Measurements from ENCODE around the gene WWOX. TPM values are rescaled to one million over a fixed set of nuclear protein-coding genes. Genes with fewer than 3 reads are reported as not detected.
A peak's percentile ranks its signal among the peaks of the same experiment; 100 is the strongest.

WWOX gene
- total RNA-seq, 4 donors from 2014 or later: 76.8 to 102 (median 83.6) TPM

- TF ChIP-seq CTCF (IDR thresholded peaks at IDR 0.05): no peak
- TF ChIP-seq EP300 (IDR thresholded peaks at IDR 0.05): no peak
- TF ChIP-seq POLR2A (IDR thresholded peaks at IDR 0.05): no peak
- no peaks in the 10 kb centered on the region for H3K27me3 ChIP-seq
- no peak for DNase-seq (ENCODE audit: low spot score in 2 of 2)
- peaks cover 0 to 22% (median 2%) of the 10 kb centered on the region in 4 donors for H3K4me1 ChIP-seq
- peak overlapping the region in 2 of 4 donors; percentile 21 to 51 for H3K27ac ChIP-seq
- 47 to 62% methylated on average over 5 of the region's 5 CpGs for WGBS, 2 donors
- H3K4me3 ChIP-seq: no peak overlapping the region
- H3K36me3 ChIP-seq: no peaks in the 10 kb centered on the region
- H3K9me3 ChIP-seq: no peaks in the 10 kb centered on the region
Observed at GRCh38 chr16:78291604-78292003, 192.2 kb downstream of the WWOX start.

GRCh38 chr16:78292086-78292843 lies 192.8 kb downstream of the WWOX start:
- WGBS, 2 donors: 68 to 81% methylated on average over 4 of the region's 4 CpGs
- H3K27ac ChIP-seq: no peak overlapping the region
- DNase-seq (ENCODE audit: low spot score in 2 of 2): no peak
- H3K36me3 ChIP-seq: no peaks in the 10 kb centered on the region
- no peaks in the 10 kb centered on the region for H3K9me3 ChIP-seq
- no peak overlapping the region for H3K4me3 ChIP-seq
- H3K27me3 ChIP-seq: no peaks in the 10 kb centered on the region
- TF ChIP-seq POLR2A (IDR thresholded peaks at IDR 0.05): no peak
- TF ChIP-seq EP300 (IDR thresholded peaks at IDR 0.05): no peak
- TF ChIP-seq CTCF (IDR thresholded peaks at IDR 0.05): no peak
- H3K4me1 ChIP-seq: peaks cover 0 to 22% (median 2%) of the 10 kb centered on the region in 4 donors

GRCh38 chr16:78292844-78293380 lies 193.5 kb downstream of the WWOX start:
- Histone ChIP-seq H3K36me3 (no peaks in the 10 kb centered on the region), H3K27me3 (no peaks in the 10 kb centered on the region), H3K27ac (no peak overlapping the region), H3K4me1 (peaks cover 0 to 22% (median 2%) of the 10 kb centered on the region in 4 donors), H3K9me3 (no peaks in the 10 kb centered on the region), H3K4me3 (no peak overlapping the region)
- peak in 1 of 2 donors; percentile 26 for DNase-seq (ENCODE audit: low spot score in 2 of 2)
- WGBS, 2 donors: 81 to 88% methylated on average over 1 of the region's 1 CpG
- no peak for TF ChIP-seq CTCF (IDR thresholded peaks at IDR 0.05)
- no peak for TF ChIP-seq EP300 (IDR thresholded peaks at IDR 0.05)
- no peak for TF ChIP-seq POLR2A (IDR thresholded peaks at IDR 0.05)

- WGBS, 2 donors: 94 to 99% methylated on average over 4 of the region's 4 CpGs
- no peak for DNase-seq (ENCODE audit: low spot score in 2 of 2)
- H3K9me3 ChIP-seq: no peaks in the 10 kb centered on the region
- TF ChIP-seq EP300 (IDR thresholded peaks at IDR 0.05): no peak
- no peak for TF ChIP-seq POLR2A (IDR thresholded peaks at IDR 0.05)
- TF ChIP-seq CTCF (IDR thresholded peaks at IDR 0.05): no peak
- H3K4me3 ChIP-seq: no peak overlapping the region
- peaks cover 0 to 22% (median 2%) of the 10 kb centered on the region in 4 donors for H3K4me1 ChIP-seq
- H3K36me3 ChIP-seq: no peaks in the 10 kb centered on the region
- no peaks in the 10 kb centered on the region for H3K27me3 ChIP-seq
- no peak overlapping the region for H3K27ac ChIP-seq
Observed at GRCh38 chr16:78294538-78295225, 195.2 kb downstream of the WWOX start.
